ENCODE data around the gene PPAT.
"Not testable (repeated sequence)": the region's sequence is repeated elsewhere in the genome, so short reads cannot be mapped to it uniquely, and the experiment has no call there.

The PPAT gene

GRCh38 chr4:56374956-56375355 is 60.5 kb downstream of the PPAT start:
- DNase-seq = no peak

- no peak for DNase-seq
Measured at GRCh38 chr4:56372774-56373173, 62.6 kb downstream of the PPAT start.

GRCh38 chr4:56371426-56372220 is 63.8 kb downstream of the PPAT start:
- no peak for DNase-seq

GRCh38 chr4:56370377-56370776 is 65.0 kb downstream of the PPAT start:
- no peak for DNase-seq

- DNase-seq = not testable (repeated sequence)
Measured at GRCh38 chr4:56362981-56363380, 72.4 kb downstream of the PPAT start.

- DNase-seq = no peak
Measured at GRCh38 chr4:56360071-56360470, 75.3 kb downstream of the PPAT start.

- DNase-seq = no peak
Measured at GRCh38 chr4:56356650-56357049, 78.8 kb downstream of the PPAT start.

- no peak for DNase-seq
Measured at GRCh38 chr4:56348576-56348975, 86.8 kb downstream of the PPAT start.

GRCh38 chr4:56345458-56345857 is 90.0 kb downstream of the PPAT start:
- DNase-seq = no peak
